Osteoblast (primary cell): ENCODE data around the gene MDM2. TPM values are rescaled to one million over a fixed set of nuclear protein-coding genes. Genes with fewer than 3 reads are reported as not detected.

Source experiments
- DNase-seq: peaks from one replicate; pipeline ENCODE4 v3.0.0; 2011; ENCODE audit warnings: low spot score, mixed read lengths; ENCODE audit not compliant: insufficient read length; ENCODE audit errors: missing footprints
- H2AFZ ChIP-seq: 2 replicates; pipeline ENCODE4 v1.6.0; 2011; ENCODE audit warnings: mild to moderate bottlenecking, low read length
- H3K27ac ChIP-seq: 2 replicates; pipeline ENCODE4 v1.5.1; 2011; ENCODE audit warnings: mild to moderate bottlenecking, low read depth, low read length, moderate library complexity
- H3K27me3 ChIP-seq: 2 replicates; pipeline ENCODE4 v1.6.0; 2012; ENCODE audit warnings: mild to moderate bottlenecking, control low read depth, inconsistent platforms, low read length, moderate library complexity; ENCODE audit not compliant: insufficient read depth
- H3K36me3 ChIP-seq: 2 replicates; pipeline ENCODE4 v1.5.1; 2011; ENCODE audit warnings: mild to moderate bottlenecking, low read length, control low read depth, moderate library complexity; ENCODE audit not compliant: insufficient read depth
- H3K4me1 ChIP-seq: 2 replicates; pipeline ENCODE4 v1.5.1; 2011; ENCODE audit warnings: mild to moderate bottlenecking, low read length, control low read depth, moderate library complexity; ENCODE audit not compliant: insufficient read depth
- H3K4me2 ChIP-seq: 2 replicates; pipeline ENCODE4 v1.6.0; 2011; ENCODE audit warnings: mild to moderate bottlenecking, low read length; ENCODE audit not compliant: insufficient read depth
- H3K4me3 ChIP-seq: fragments of 200-600 bp; sonication (generic); 3 replicates; pipeline ENCODE4 v1.5.1; 2012; ENCODE audit warnings: mild to moderate bottlenecking, low read length, inconsistent platforms; ENCODE audit not compliant: insufficient read depth
- H3K79me2 ChIP-seq: 2 replicates; pipeline ENCODE4 v1.6.0; 2012; ENCODE audit warnings: mild to moderate bottlenecking, low read length, control low read depth, inconsistent platforms; ENCODE audit not compliant: insufficient read depth
- H3K9me3 ChIP-seq: 2 replicates; pipeline ENCODE4 v1.5.1; 2011; ENCODE audit warnings: low read depth, low read length, control low read depth
- H4K20me1 ChIP-seq: 2 replicates; pipeline ENCODE4 v1.6.0; 2012; ENCODE audit warnings: mild to moderate bottlenecking, low read length, control low read depth; ENCODE audit not compliant: insufficient read depth
- CTCF ChIP-seq: IDR thresholded peaks from 2 replicates; pipeline ENCODE4 v1.5.1; 2011; ENCODE audit warnings: mild to moderate bottlenecking, low read depth, low read length, moderate library complexity; ENCODE audit errors: extremely low read depth
- total RNA-seq: library from RNA; depleted of rRNA; stranded (reverse); fragments of >200 nt; gene quantifications from 2 replicates; pipeline ENCODE4 v1.2.3, GENCODE V29; 2012

The MDM2 gene
- 189 and 225 TPM in 2 replicates for total RNA-seq

- peak; percentile 59 for TF ChIP-seq CTCF
- H3K9me3 ChIP-seq, result no peaks in the 10 kb centered on the region
- peaks cover 12% of the 10 kb centered on the region for H4K20me1 ChIP-seq
- H3K4me3 ChIP-seq, result peak within 1 kb of the TSS; percentile 100
- peak; percentile 99 for DNase-seq
- peaks cover 29% of the 10 kb centered on the region for H3K36me3 ChIP-seq
- peaks cover 44% of the 10 kb centered on the region for H3K79me2 ChIP-seq
- peak within 1 kb of the TSS; percentile 91 for H3K4me2 ChIP-seq
- peaks cover 12% of the 10 kb centered on the region for H3K4me1 ChIP-seq
- no peaks in the 10 kb centered on the region for H3K27me3 ChIP-seq
- H2AFZ ChIP-seq, result peak within 1 kb of the TSS; percentile 88
- H3K27ac ChIP-seq, result peak within 1 kb of the TSS; percentile 98
Measured at GRCh38 chr12:68807576-68808387, at the start of gene MDM2. Gene MDM2, plus strand, starts transcription at chr12:68808177. Its CDS starts 301 bp downstream, at chr12:68808478.

- Histone ChIP-seq H3K79me2 (no peaks in the 10 kb centered on the region), H3K27ac (no peak overlapping the region), H3K9me3 (no peaks in the 10 kb centered on the region), H3K36me3 (peaks cover 20% of the 10 kb centered on the region), H3K4me2 (no peak overlapping the region), H2AFZ (no peak overlapping the region), H3K4me3 (no peak overlapping the region), H4K20me1 (no peaks in the 10 kb centered on the region), H3K4me1 (no peaks in the 10 kb centered on the region), H3K27me3 (no peaks in the 10 kb centered on the region)
- no peak for TF ChIP-seq CTCF
- no peak for DNase-seq
Measured at GRCh38 chr12:68759852-68760251, 48.1 kb upstream of the MDM2 start.

GRCh38 chr12:68760806-68761441 is 47.1 kb upstream of the MDM2 start:
- no peaks in the 10 kb centered on the region for H4K20me1 ChIP-seq
- no peak for DNase-seq
- no peak overlapping the region for H3K4me2 ChIP-seq
- H3K27ac ChIP-seq, result no peak overlapping the region
- no peaks in the 10 kb centered on the region for H3K27me3 ChIP-seq
- no peaks in the 10 kb centered on the region for H3K79me2 ChIP-seq
- H2AFZ ChIP-seq, result no peak overlapping the region
- peaks cover 11% of the 10 kb centered on the region for H3K36me3 ChIP-seq
- no peak overlapping the region for H3K4me3 ChIP-seq
- TF ChIP-seq CTCF, result no peak
- no peaks in the 10 kb centered on the region for H3K4me1 ChIP-seq
- H3K9me3 ChIP-seq, result no peaks in the 10 kb centered on the region

GRCh38 chr12:68761442-68761812 is 46.5 kb upstream of the MDM2 start:
- Histone ChIP-seq H3K27ac (no peak overlapping the region), H3K4me3 (no peak overlapping the region), H3K4me2 (no peak overlapping the region), H4K20me1 (no peaks in the 10 kb centered on the region), H3K79me2 (no peaks in the 10 kb centered on the region), H2AFZ (no peak overlapping the region), H3K36me3 (peaks cover 9% of the 10 kb centered on the region), H3K4me1 (no peaks in the 10 kb centered on the region), H3K9me3 (no peaks in the 10 kb centered on the region), H3K27me3 (no peaks in the 10 kb centered on the region)
- DNase-seq, result no peak
- TF ChIP-seq CTCF, result no peak
